CD4-positive, alpha-beta T cell treated with Interleukin-1 beta for 1 hour (primary cell): Measurements from ENCODE around the gene N4BP3.
"Not testable (repeated sequence)": the region's sequence is repeated elsewhere in the genome, so short reads cannot be mapped to it uniquely, and the experiment has no call there.

Experiments used
- DNase-seq, 2 donors: peaks; one replicate each; pipeline ENCODE4 v3.0.0-alpha.2; 2020 to 2022

N4BP3 gene

DNA sequence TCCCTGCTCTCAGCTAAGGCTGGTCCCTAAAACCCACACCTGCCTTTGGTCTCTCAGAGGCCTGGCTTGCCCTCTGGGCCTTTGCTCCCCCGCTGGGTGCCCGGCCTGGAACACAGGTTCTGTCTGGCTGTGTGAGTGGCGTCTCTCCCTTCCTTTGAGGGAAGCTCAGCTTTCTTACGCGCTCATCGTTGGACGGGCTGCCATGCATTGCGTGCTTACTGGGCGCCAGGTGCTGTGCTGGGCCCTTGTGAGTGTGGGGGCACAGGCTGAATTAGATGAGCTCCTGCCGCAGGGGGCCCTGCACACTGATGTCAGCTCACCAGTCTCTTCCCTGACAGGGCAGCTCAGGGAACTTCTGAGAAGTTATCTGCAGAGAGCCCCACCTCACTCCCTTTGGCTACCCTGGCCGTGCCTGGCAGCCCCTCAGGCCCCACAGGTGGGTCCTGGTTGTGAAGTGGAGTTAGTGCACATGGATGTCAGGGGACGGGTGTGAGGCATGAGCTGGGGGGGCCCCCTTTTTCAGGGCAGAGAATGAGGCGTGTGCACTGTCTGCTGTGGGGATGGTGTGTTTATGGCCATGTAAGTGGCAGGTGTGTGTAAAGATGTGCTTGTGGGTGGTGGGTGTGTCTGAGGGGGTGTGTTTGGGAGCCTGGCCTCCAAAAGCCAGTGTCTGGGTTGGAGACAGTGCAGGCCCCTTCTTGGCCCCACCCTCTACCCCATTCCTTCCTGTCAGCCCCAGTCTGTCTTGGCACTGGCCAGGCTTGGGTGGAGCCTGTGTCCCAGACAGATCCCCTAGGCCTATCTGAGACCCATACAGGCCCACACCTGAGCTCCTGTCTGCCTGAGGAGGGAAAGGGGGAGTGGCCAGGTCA is 10.0 kb downstream of the N4BP3 start:
- no peak for DNase-seq

DNA sequence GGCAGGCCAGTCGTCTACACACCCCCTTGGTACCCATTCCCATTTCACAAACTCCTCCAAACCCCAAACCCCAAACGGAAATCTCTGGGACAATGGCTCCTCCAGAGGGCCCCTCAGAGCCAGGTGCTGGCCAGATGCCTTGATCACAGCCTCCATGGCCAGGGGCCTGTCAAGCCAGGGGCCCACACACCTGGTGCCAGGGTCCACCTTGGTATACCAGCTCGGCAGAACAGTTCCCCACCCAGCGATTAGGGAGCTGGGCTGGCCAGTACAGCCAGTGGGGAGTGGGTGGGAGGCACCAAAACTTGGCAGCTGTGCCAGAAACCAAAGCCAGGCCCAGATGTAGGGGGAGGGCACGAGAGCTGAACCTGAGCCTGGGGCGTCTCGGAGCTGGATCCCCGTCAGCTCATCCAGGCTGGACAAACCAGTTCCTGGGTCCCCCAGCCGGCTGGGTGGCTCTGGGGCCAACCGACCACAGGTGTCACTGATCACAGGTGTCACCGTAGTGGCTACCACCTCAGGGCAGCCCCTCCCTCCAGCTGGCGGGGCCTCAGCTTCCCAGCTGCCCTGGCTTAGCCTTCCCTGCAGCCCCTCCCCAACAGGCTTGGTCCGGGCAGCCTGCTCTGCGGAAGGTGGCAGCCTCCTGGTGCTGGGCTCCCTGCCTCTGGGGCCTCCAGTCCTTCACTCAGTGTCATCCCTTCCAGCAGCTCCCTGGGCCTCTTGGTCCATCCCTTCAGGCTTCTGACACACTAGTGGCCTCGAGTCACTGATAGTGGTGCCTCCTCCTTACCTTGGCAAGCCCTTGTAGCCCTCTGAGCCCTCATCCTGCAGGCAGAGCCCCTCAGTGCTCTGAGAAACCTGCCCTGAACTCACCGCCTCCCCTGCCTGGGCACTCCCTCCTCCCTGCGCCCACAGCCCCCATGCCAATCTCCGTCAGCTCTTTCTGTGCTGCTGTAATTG is 10.9 kb downstream of the N4BP3 start:
- DNase-seq = no peak

DNA sequence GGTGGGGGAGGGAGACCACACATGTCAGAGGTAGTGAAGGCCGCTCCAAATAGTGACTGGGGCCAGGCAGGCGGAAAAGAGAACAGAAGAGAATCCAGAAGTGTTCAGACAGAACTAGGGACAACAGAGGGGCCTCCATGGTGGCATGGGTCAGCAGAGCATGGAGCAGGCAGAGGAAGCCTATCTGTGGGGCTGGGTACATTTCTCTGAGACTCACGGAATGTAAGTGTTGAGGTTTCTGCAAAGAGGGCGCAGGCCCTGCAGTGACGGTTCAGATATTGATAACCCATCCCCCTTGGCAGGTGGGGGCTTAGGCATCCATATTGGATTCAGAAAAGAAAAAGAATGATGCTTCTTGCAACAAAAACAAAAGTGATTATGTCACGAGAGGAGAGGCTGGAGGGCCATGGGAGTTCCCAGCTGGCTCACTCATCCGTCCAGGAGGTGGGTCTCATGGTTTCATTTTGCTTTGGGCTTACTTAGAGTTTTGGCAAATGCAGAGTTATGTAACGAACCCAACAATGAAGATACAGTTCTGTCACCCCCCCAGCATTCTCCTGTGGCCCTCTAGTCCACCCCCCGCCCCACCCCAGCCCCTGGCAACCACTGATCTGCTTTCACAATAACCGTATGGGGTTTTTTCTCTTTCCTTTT is 12.0 kb downstream of the N4BP3 start:
- DNase-seq = no peak

DNA sequence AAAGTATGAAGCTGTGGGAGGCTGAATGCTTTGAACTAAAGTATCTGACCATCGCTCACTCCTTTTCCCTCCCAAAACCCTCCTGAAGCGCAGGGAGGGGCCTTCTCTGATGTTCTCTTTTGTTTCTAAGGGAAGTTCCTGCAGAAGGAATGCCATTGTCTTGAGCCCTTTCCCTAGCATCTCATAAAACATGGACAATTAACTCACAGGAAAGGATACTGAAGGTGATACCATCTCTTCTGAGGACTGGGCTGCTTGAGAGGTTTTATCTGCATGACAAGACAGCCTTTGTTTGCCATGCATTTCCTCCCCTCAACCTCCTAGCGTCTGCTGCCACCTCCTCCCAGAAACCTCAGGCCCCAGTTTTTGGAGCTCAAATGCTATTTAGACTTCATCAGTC is 13.2 kb downstream of the N4BP3 start:
- DNase-seq = no peak

DNA sequence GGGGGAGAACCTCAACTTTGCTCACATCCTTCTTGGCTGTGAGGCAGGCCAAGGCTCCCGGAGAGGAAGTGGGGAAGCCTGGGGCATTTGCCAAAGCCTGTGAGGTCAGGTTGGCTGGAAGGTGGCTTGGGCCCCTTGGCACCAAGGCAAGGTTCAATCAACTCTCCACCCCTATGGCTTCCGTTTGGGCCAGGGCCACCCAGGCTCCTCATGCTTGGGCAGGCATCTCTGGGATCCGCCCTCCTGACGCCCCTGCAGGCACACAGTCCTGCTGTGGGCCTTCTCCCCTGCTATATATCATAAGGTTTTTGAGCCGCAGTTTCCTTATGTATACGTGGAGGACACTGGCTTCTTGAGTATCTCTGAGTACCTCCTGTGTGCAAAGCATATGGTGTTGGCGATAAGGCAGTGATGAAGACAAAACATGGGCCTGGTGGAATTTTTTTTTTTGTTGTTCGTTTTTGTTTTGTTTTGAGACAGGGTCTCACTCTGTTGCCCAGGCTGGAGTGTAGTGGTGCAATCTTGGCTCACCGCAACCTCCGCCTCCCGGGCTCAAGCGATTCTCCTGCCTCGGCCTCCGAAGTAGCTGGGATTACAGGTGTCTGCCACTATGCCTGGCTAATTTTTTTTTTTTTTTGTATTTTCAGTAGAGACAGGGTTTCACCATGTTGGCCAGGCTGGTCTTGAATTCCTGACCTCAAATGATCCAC is 14.1 kb downstream of the N4BP3 start:
- DNase-seq = not testable (repeated sequence)

DNA sequence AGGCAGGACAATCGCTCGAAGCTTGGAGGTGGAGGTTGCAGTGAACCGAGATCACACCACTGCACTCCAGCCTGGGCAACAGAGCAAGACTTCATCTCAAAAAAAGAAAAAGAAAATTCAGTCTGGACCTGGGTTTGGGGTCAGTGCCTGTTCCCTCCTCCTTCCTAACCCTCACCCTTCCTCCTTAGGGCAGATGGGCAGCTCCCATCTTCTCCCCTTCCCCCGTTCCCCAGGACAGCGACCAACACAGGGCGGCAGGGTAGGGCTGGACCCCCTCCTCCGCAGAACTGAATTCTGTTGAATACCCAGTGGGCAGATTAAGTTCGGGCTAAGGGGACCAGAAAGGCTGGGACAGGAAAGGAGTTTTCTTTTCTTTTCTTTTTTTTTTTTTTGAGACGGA is 16.0 kb downstream of the N4BP3 start:
- DNase-seq = no peak

DNA sequence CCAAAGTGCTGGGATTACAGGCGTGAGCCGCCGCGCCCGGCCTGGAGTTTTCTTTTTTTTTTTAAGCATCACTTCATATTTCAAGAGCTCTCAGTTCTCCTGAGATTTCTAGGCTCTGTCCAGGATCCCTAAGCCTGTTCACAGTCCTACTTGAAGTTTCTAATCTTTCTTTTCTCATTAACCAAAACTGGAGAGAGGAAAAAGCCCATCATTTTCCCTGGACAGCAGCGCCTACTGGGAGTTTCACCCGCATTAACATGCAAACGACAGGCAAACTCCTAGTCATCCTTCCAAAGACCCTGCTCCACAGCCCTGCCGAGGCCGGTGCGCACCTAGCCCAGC is 16.9 kb downstream of the N4BP3 start:
- DNase-seq = not testable (repeated sequence)

DNA sequence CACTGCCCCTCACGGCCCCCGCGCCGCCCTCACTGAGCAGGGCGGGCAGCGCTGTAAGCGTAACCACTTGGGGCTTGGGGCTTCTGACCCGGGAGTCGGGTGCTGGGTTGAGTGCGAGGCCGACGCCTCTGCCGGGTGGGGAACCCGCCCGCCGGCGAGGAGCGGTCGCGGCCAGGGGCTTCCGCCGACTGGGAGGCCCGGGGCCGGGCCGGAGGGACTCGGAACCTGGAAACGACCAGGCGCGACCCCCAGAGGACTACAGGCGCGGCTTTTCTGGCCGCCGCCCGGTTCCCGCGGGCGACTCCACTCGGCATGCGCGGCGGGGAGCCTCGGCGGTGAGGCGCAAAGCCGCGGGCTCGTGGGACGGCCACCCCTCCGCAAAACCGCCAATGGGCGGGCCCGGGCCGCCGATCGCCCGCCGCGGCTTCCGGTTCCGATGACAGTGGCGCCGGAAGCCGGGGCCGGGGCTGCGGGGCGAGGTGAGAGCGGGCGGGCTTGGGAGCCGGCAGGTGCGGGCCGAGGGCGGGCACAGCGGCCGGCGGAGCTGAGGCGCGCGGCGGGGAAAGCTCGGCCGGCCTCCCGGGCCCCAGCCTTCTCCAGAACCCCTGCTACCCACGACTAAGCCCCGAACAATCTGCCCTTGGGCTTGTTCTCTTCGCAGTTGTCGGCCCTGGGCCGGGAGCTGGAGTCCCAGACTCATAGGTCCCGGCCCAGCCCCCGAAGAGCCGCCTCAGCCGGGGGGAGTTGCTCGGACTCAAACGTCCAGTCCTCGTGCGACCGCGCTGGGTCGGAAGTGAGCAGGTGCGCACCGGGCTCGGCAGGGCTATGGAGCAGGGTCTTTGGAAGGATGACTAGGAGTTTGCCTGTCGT is 17.5 kb downstream of the N4BP3 start, which contains the start of gene RMND5B:
Gene RMND5B (plus strand): TSS at position 439 of the 870 bp plus-strand sequence. CDS start 7,106 bp downstream, outside the sequence.
- peak; percentile 87 for DNase-seq

DNA sequence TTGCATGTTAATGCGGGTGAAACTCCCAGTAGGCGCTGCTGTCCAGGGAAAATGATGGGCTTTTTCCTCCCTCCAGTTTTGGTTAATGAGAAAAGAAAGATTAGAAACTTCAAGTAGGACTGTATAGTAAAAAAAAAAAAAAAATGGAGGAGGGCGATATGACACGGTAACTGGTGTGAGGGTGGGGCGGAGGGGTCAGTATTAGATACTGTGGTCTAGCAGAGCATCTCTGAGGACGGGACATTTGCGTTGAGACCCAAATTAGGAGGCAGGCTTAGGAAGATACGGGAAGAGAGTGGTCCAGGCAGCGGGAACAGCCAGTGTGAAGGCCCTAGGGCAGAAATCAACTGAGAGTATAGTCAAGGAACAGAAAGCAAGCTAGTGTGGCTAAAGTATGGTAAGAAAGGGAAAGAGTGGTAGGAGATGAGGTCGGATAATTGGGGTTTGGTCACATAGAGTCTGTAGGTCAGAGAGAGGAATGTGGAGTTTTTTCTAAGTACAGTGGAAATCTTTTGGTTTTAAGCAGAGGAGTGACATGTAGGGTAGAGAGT is 18.2 kb downstream of the N4BP3 start:
- no peak for DNase-seq

DNA sequence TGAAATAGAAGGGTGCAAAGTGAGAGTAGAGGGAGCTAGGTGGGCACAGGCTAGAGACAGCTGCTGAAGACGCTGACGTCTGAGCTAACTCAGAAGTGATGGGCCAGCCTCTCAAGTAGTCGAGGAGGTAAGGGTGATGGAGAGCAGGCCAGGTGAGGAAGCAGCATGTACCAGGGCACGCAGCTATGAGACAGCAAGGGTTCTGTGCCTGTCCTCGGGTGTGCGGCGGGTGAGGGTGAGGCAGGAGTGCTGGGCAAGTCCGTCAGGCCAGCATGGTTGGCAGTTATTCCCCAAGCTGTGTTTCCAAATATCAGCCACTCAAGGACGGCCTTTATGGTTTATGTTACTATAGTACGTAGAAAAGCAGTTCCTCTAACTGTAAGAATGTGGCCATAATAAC is 23.7 kb downstream of the N4BP3 start:
- DNase-seq = no peak

DNA sequence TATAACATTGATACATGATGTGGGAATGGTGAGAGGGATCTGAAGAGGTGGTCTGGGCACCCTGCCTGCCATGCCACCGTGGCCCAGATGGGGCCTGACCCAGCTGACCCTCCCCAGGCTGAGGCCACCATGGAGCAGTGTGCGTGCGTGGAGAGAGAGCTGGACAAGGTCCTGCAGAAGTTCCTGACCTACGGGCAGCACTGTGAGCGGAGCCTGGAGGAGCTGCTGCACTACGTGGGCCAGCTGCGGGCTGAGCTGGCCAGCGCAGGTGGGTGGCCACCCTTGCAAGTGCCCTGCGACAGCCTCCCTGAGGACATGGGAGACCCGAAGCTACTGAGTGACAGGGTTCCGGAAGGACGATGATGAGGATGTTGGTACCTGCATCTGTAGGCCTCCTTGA is 24.7 kb downstream of the N4BP3 start:
- no peak for DNase-seq

DNA sequence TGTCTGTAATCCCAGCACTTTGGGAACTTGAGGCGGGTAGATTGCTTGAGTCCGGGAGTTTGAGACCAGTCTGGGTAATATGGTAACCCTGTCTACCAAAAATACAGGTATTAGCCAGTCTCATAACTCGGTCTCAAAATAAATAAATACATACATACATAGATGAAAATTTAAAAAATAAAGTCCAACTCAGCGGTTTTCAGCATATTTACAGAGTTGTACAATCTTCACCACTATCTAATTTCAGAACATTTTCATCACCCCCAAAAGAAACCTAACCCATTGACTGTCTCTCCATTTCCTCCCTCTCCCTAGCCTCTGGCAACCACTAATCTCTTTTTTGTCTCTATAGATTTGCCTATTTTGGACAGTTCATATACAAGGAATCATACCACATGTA is 28.2 kb downstream of the N4BP3 start:
- no peak for DNase-seq

DNA sequence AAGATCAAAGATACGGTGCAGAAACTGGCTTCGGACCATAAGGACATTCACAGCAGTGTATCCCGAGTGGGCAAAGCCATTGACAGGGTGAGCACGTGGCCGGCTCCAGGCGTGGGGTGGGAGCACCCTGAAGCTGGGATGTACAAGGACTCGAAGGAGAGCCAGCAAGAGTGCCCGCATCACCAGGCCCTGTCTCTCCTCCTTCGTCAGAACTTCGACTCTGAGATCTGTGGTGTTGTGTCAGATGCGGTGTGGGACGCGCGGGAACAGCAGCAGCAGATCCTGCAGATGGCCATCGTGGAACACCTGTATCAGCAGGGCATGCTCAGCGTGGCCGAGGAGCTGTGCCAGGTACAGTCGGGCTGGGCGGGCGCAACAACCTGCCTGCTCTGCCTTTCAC is 29.3 kb downstream of the N4BP3 start:
- DNase-seq = no peak

DNA sequence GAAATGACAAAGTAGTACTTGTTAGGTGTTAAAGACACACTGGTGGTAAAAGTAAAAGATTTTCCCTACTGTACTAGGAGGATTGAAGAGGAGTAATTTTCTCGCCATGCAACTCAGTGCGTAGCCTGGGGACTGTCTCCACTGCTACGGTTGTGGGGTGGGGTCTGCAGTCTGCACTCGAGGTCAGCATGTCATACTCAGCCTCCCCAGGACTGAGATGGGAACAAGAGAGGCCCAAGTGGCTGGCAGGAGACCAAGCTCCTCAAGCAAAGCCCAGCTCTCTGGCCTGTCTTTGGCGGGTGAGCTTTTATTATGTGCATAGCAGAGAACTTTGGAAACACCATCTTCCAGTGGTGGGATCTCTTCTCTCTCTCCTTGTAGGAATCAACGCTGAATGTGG is 29.9 kb downstream of the N4BP3 start:
- DNase-seq = no peak

DNA sequence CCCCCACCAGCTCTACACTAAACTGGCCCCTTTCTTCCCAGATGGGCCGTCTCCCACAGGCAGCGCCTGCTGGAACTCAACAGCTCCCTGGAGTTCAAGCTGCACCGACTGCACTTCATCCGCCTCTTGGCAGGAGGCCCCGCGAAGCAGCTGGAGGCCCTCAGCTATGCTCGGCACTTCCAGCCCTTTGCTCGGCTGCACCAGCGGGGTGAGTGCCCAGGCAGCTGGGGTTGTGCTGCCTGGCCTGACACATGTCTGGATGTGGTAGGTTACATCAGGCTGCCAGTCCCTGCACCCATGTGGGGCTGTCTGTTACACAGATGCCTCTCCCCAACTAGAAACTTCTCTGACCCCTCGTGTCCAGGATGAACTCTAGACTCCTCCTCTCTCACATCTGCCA is 30.6 kb downstream of the N4BP3 start:
- DNase-seq = no peak

DNA sequence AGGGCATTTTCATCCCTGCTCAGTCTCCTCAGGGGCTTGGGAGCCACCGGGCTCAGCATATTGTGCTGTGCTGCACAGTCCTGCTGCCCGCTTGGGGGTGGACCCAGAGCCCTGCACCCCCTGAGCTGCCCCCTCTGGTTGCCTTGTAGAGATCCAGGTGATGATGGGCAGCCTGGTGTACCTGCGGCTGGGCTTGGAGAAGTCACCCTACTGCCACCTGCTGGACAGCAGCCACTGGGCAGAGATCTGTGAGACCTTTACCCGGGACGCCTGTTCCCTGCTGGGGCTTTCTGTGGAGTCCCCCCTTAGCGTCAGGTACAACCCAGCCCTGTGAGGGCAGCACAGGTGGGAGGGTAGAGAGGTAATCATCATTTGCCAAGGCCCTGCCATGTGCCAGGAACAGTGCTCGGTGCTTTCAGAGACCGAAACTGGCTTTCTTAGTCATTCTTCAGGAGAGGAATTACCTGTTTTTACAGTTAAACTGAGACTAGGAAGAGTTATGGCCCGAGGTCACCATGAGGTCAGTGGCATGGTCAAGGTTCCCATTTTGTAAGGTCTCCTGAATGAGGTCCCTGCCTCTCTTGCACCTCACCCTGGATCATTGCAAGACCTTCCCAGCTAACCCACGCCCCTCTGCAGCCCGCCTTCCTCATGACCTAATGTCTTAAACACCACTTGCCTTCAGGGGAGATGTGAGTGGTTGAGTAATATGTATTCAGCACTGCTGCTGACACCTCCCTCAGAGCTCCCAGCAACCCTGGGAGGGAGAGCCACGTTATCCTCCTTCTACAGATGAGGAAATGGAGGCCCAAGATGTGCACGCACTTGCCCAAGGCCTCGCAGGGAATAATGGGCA is 32.9 kb downstream of the N4BP3 start:
- DNase-seq = peak; percentile 77 to 79

DNA sequence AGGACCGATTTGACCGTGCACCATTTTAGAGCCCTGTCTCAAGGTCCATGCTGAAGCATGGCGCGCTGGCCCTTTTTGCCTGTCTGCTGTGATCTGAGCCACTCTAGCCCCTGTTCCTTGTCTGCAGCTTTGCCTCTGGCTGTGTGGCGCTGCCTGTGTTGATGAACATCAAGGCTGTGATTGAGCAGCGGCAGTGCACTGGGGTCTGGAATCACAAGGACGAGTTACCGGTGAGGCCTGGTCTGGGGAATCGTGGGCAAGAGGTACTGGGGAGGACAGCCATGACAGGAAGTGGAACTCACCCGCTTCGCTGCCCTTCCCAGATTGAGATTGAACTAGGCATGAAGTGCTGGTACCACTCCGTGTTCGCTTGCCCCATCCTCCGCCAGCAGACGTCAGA is 34.1 kb downstream of the N4BP3 start:
- no peak for DNase-seq

DNA sequence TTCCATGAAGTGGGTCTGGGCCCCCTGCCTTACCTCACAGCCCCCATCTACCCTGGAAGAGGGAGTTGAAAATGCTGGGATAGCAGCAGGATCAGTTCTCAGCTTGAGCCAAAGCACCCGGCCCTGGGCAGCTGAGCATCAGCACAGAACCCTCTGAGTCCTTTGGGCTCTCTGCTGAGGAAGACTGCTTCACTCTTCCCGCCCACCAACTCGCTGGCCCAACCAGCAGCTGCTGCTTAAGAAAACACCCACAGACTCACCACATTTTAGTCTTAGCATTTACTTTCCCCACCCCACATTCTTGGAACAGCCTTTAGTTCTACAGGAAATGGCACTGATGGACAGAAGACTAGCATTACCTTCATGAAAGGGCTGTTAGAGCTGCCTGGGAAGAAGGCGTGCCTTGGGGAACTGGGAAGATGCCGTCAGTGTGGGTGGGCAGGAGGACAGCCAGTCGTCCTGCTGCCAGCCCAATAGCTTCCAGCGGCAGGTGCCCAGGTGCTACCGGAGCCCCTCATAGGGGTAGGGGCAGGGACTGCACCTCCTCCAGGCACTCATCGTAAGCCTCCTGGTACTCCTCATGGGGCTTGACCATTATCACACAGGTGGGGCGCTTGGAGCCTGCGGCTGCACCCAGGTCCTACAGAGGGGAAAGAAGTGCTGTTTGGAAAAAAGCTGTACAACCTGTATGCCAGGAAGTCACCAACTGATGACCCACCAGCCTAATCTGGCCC is 36.0 kb downstream of the N4BP3 start:
- no peak for DNase-seq

DNA sequence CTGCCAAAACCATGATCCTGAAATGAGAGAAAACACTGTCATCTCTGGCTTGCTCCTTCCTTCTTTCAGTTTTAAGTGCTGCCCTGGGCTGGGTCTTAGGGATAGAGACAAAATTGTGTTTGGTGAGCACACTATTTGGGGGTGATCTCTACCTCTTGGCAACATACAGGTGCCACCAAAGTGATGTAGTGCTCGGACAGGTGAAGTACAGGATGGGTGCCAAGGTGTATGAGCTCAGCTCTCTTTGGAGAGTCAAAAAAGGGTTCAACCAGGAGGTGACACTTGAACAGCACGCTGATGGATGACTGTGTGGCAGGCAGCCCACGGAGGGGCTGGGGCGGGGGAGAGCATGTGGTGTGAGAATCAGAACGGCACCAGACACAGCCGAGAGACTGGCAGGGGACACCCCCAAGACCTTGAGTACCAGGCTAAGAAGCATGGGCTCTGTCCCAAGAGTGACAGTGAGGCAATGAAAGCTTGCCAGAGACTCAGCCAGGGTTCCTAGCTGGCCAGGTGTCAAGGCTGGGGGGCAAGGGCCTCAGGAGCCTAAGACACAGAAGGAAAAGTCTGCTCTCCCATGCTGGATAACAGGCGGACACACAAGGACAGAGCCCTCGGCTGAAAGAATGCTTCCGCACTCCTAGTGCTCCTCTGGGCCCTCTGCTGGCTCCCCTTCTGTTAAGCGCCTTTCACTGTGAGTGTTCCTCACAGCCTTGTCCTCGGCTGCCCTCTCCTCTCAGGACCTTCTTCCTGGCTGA is 37.8 kb downstream of the N4BP3 start:
- no peak for DNase-seq
